Measurements from ENCODE around the gene FAM83F. TPM values are rescaled to one million over a fixed set of nuclear protein-coding genes. Genes with fewer than 3 reads are reported as not detected.

FAM83F gene
- total RNA-seq, 1 donor from 2014 or later: 12.8 TPM

DNA sequence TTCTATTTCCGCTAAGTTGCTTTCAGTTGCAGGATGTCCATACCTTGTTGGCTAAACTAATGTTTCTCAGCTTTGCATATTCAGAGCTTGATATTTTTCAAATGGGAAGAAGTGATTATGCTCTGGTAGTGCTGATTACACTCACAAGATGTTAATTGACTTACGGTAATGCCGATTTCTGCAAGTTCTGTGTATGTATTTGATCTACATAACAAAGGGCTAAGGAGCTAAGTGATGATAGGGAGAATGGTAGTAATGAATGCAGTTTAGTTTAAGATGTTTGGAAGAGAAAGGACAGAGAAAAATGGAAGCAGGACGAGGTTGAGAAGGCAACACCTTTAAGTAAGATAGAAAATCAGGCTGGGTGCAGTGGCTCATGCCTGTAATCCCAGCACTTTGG lies 61.4 kb downstream of the FAM83F start:
- Histone ChIP-seq H3K9me3 (no peaks in the 10 kb centered on the region), H3K4me3 (no peak overlapping the region), H3K27ac (no peak overlapping the region), H3K27me3 (no peaks in the 10 kb centered on the region), H3K4me1 (peaks cover 43% of the 10 kb centered on the region), H3K36me3 (no peaks in the 10 kb centered on the region)
- TF ChIP-seq POLR2A (IDR thresholded peaks at IDR 0.05) (no peak), POLR2AphosphoS5 (IDR thresholded peaks at IDR 0.05; ENCODE audit: insufficient read depth in 1 of 2, low read depth in 1 of 2) (no peak)
- TF ChIP-seq, protein P1, sequence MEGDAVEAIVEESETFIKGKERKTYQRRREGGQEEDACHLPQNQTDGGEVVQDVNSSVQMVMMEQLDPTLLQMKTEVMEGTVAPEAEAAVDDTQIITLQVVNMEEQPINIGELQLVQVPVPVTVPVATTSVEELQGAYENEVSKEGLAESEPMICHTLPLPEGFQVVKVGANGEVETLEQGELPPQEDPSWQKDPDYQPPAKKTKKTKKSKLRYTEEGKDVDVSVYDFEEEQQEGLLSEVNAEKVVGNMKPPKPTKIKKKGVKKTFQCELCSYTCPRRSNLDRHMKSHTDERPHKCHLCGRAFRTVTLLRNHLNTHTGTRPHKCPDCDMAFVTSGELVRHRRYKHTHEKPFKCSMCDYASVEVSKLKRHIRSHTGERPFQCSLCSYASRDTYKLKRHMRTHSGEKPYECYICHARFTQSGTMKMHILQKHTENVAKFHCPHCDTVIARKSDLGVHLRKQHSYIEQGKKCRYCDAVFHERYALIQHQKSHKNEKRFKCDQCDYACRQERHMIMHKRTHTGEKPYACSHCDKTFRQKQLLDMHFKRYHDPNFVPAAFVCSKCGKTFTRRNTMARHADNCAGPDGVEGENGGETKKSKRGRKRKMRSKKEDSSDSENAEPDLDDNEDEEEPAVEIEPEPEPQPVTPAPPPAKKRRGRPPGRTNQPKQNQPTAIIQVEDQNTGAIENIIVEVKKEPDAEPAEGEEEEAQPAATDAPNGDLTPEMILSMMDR (IDR thresholded peaks at IDR 0.05): no peak
- intact Hi-C loops (cut with DNase I): no loop called here
- no peak for DNase-seq (ENCODE audit: extremely low spot score in 2 of 2)

DNA sequence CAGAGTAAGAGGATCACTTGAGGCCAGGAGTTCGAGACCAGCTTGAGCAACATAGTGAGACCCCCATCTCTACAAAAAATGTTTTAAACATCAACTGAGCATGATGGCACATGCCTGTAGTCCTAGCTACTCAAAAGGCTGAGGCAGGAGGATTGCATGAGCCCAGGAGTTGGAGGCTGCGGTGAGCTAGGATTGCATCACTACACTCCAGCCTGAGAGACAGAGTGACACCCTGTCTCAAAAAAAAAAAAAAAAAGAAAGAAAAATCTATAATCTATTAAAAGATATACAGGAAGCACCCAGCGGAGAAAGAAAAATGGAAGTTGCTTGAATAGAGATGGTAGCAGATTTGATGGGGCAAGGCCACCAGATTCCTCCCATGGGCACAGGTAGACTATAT lies 61.8 kb downstream of the FAM83F start:
- H3K4me3 ChIP-seq: no peak overlapping the region
- no peaks in the 10 kb centered on the region for H3K36me3 ChIP-seq
- DNase-seq (ENCODE audit: extremely low spot score in 2 of 2): no peak
- no peak overlapping the region for H3K27ac ChIP-seq
- no peaks in the 10 kb centered on the region for H3K9me3 ChIP-seq
- no peaks in the 10 kb centered on the region for H3K27me3 ChIP-seq
- H3K4me1 ChIP-seq: peaks cover 39% of the 10 kb centered on the region
- intact Hi-C loops (cut with DNase I): no loop called here
- TF ChIP-seq POLR2AphosphoS5 (IDR thresholded peaks at IDR 0.05; ENCODE audit: insufficient read depth in 1 of 2, low read depth in 1 of 2): no peak
- TF ChIP-seq, protein P1 (IDR thresholded peaks at IDR 0.05): no peak
- no peak for TF ChIP-seq POLR2A (IDR thresholded peaks at IDR 0.05)

DNA sequence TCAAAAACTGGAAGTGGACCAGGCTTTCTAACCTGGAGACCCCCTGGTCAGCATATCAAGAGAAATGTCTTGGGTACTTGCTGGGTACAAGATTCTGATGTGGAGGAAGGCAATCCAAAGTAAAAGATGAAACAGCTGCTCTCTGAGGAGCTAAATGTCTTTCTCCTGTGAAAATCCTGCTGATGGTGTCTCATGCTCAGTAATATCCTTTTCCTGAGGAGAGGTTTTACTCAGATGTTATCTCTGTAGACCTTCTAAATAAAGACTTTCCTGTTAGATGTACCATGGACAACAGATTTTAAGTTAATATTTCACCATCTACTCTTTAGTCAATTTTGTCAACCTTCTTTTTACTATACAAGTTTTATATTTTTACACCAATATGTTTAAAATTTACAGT lies 62.9 kb downstream of the FAM83F start:
- H3K36me3 ChIP-seq: no peaks in the 10 kb centered on the region

DNA sequence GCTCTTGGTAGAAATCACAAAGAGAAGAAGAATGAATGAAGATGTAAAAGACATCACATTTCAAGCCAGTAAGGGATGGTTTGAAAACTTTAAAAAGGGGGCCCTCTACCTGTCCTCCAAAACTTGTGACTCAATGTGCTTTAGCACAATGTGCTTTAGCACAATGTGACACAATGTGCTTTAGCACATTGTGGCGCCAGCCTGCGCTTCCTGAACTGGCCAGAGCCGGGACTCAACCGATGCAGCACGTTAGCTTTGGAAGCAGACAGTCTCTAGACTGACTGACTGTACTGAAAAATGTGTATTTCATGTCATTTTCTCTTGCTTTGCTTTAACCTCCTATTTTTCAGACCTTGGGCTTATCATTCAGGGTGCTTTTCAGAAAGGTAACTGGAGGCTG lies 63.5 kb downstream of the FAM83F start:
- H3K4me3 ChIP-seq: no peak overlapping the region
- no peaks in the 10 kb centered on the region for H3K36me3 ChIP-seq
- no peak for DNase-seq (ENCODE audit: extremely low spot score in 2 of 2)
- no peak for TF ChIP-seq POLR2A (IDR thresholded peaks at IDR 0.05)
- TF ChIP-seq POLR2AphosphoS5 (IDR thresholded peaks at IDR 0.05; ENCODE audit: insufficient read depth in 1 of 2, low read depth in 1 of 2): no peak
- TF ChIP-seq, protein P1 (IDR thresholded peaks at IDR 0.05): no peak
- H3K27ac ChIP-seq: no peak overlapping the region
- H3K4me1 ChIP-seq: peaks cover 32% of the 10 kb centered on the region
- intact Hi-C loops (cut with DNase I): no loop called here
- no peaks in the 10 kb centered on the region for H3K9me3 ChIP-seq
- H3K27me3 ChIP-seq: no peaks in the 10 kb centered on the region

More for the DNA sequence above, 62.9 kb downstream of the FAM83F start:
- Histone ChIP-seq H3K9me3 (no peaks in the 10 kb centered on the region), H3K27ac (no peak overlapping the region), H3K4me3 (no peak overlapping the region), H3K27me3 (no peaks in the 10 kb centered on the region), H3K4me1 (peaks cover 35% of the 10 kb centered on the region)
- intact Hi-C loops (cut with DNase I): no loop called here
- TF ChIP-seq POLR2AphosphoS5 (IDR thresholded peaks at IDR 0.05; ENCODE audit: insufficient read depth in 1 of 2, low read depth in 1 of 2) (no peak), POLR2A (IDR thresholded peaks at IDR 0.05) (no peak)
- TF ChIP-seq, protein P1 (IDR thresholded peaks at IDR 0.05): no peak
- no peak for DNase-seq (ENCODE audit: extremely low spot score in 2 of 2)

DNA sequence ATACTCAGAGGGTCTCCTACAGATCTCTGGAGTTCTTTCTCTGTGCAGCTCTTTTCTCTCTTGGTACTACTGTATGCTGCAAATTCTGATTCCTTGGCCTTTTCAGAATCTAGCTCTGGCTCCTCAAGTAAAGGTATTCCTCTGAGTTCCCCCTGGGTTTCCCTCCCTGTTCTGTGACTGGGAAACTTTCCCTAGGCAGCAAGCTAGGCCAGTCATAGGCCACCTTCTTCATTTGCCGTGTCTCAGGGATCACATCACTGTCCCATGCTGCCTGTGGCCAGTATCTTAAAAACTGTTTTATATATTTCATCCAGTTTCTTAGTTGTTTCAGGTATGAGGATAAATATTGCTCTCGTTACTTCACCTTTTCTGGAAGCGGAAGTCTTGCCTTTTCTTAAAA lies 71.2 kb downstream of the FAM83F start:
- H3K27ac ChIP-seq: no peak overlapping the region
- no peaks in the 10 kb centered on the region for H3K36me3 ChIP-seq
- intact Hi-C loops (cut with DNase I): no loop called here
- H3K4me1 ChIP-seq: peaks cover 27% of the 10 kb centered on the region
- no peaks in the 10 kb centered on the region for H3K27me3 ChIP-seq
- TF ChIP-seq, protein P1 (IDR thresholded peaks at IDR 0.05): no peak
- TF ChIP-seq POLR2A (IDR thresholded peaks at IDR 0.05): no peak
- TF ChIP-seq POLR2AphosphoS5 (IDR thresholded peaks at IDR 0.05; ENCODE audit: insufficient read depth in 1 of 2, low read depth in 1 of 2): no peak
- H3K9me3 ChIP-seq: no peaks in the 10 kb centered on the region
- H3K4me3 ChIP-seq: no peak overlapping the region
- DNase-seq (ENCODE audit: extremely low spot score in 2 of 2): no peak

Measured in vagina (tissue), 2 donors.